Measurements from ENCODE around the gene KRTAP13-4.

The KRTAP13-4 gene, protein sequence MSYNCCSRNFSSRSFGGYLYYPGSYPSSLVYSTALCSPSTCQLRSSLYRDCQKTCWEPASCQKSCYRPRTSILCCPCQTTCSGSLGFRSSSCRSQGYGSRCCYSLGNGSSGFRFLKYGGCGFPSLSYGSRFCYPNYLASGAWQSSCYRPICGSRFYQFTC

DNA sequence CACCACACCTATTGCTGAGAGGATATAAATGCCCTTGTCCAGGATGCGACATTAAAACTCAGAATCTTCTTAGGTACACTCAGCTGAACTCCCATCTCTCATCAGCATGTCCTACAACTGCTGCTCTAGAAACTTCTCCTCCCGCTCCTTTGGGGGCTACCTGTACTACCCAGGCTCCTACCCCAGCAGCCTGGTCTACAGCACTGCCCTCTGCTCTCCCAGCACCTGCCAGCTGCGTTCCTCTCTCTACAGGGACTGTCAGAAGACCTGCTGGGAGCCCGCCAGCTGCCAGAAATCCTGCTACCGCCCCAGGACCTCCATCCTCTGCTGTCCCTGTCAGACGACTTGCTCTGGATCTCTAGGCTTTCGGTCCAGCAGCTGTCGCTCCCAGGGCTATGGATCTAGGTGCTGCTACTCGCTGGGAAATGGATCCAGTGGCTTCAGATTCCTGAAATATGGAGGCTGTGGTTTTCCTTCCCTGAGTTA, at the start of gene KRTAP13-4:
Gene KRTAP13-4, plus strand, starts transcription at position 51 of the 486 bp plus-strand sequence. Its CDS starts 56 bp downstream, at position 107.
- DNase-seq (ENCODE audit: low read depth in 2 of 2) = no peak

DNA sequence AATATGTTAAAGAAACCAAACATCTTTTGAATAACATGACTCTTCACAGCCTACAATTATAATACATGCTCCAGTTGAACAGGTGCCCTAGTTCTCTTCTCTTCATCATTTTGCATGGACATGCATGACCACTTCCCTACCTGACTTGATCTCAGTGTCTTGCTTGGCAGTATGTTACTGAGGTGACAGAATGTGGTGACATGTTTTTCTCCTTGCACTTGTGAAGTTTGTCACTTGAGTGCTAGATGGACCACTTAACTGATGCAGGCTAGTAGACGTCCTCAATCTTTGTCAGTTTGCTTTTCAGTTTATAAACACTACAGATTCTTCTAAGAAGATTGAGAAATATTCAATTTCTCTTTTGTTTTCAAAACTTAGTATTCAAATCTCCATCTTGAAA, 47.8 kb upstream of the KRTAP13-4 start:
- no peak for DNase-seq (ENCODE audit: low read depth in 2 of 2)

DNA sequence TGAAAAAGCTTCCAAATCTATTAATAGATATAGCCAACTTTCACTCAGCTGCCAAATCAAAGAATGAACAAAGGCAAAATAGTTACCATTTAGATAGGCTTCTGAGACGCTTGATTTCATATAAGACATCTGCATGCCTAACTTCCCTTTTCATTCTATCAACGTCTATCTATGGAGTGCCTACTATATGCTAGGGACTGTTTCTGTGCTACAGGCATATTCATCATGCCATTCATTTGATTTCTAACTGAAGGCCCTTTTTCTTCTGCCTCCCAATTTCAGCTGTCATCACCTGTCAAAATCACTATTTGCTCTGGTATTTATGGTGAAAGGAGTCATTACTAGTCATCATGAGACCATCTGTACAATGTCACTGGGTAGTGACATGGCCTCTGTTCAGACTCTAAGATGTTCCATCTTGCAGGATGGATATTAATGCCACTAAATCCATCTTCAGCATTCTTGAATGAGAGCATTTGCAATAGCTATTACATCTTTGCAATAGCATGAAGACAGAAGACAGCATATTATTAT, 38.5 kb upstream of the KRTAP13-4 start:
- DNase-seq (ENCODE audit: low read depth in 2 of 2) = no peak

DNA sequence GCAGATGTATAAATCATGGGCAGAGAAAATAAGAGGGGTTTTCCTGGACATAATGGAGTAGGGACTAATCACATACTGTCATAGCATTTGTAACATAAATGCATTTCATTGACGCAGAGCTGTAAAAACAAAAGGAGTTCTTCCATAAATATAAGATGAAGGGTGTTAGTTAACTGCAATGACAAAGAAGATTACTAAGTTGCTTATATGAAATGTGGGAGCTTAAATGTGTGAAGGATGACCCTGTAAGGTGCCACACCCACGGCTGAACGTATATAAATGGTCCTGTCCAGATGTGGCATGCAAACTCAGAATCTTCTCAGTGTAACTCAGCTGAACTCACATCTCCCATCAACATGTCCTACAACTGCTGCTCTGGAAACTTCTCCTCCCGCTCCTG, 34.3 kb upstream of the KRTAP13-4 start, which contains the start of gene KRTAP13-1:
Gene KRTAP13-1, plus strand, starts transcription at position 301 of the 400 bp plus-strand sequence. Its CDS starts 56 bp downstream, at position 357.
- DNase-seq (ENCODE audit: low read depth in 2 of 2) = no peak

DNA sequence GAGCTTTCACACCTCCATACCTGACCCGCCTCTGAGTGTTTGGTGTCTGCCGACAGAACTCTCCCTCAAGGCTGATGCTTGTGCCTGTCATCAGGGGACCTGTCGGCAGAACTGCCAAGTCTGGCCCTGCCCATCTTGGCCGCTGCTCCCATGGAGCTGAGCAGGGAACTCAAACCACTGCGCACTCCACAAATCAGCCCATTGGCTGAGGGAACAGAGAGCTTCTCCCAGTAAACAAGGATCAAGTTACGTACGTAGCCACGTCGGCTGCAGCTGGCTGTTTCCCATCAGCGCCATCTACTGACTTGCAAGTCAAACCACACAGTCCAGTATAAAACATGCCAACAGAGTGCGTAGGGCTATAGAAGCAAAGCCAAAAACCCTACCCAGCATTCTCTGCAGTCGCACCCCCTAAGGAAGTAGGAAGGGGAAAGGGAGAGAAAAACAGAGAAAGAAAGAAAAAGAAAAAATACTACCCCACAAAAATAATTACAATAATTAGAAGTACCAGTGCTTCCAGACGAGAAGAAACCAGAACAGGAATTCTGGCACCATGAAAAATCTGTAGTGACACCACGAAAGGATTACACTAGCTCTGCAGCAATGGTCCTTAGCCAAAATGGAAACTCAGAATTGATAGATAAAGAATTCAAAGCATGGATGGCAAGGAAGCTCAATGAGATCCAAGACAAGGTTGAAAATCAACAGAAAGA, 21.1 kb upstream of the KRTAP13-4 start:
- DNase-seq (ENCODE audit: low read depth in 2 of 2) = no peak

DNA sequence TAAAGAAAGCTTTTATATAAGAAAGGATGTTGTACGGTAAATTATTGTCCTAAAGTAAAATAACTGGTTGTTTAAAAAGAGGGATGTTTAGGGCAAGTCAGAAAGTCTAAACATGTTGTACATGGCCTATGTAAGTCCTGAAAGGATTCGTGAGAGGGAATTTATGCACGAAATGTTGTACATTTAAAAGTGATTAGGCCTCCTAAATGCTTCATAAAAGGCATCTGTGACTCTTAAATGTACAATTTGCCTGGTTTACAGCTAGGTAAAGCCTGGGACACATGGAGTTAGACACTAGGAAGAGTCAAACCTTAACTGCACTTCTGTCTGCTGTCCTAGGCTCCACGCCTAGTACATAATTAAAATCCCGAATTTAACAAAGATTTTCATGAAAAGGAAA, 14.0 kb upstream of the KRTAP13-4 start:
- DNase-seq (ENCODE audit: low read depth in 2 of 2) = no peak

DNA sequence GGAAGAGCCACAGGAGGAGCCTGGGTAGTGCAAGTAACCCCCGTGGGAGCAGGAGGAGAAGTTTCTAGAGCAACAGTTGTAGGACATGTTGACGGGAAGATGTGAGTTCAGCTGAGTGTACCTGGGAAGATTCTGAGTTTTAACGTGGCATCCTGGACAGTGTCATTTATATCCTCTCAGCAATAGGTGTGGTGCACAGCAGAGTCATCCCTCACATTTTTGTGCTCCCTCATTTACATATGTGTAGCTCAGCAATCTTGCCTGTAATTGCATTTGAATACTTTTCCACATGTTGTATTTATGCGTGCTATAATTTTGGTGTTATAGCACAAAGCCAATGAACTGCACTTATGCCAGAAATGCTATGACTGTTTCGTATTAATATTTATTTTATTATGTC, 4.2 kb upstream of the KRTAP13-4 start, which contains the start of gene KRTAP13-3:
Gene KRTAP13-3, minus strand, starts transcription at position 101 of the 400 bp plus-strand sequence. Its CDS starts 14 bp downstream, at position 87.
- no peak for DNase-seq (ENCODE audit: low read depth in 2 of 2)

DNA sequence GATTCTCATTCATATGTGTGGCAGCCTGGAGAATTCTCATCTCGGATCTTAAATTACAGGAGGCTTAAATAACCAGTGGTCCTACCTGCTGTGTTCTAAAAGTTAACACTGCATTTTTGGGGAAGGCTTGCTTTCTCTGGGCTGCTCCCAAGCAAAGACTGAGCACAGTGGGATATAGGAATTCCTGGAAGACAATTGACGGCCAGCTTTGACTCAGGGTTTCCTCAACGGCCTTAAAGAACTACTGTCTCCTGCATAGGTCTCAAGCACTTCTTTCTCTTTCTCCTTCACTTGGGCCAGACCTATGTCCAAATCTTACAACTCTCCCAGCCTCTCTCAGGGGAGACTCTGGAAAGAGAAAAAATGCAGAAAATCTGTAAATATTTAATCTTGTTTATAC, 3.3 kb upstream of the KRTAP13-4 start:
- no peak for DNase-seq (ENCODE audit: low read depth in 2 of 2)

DNA sequence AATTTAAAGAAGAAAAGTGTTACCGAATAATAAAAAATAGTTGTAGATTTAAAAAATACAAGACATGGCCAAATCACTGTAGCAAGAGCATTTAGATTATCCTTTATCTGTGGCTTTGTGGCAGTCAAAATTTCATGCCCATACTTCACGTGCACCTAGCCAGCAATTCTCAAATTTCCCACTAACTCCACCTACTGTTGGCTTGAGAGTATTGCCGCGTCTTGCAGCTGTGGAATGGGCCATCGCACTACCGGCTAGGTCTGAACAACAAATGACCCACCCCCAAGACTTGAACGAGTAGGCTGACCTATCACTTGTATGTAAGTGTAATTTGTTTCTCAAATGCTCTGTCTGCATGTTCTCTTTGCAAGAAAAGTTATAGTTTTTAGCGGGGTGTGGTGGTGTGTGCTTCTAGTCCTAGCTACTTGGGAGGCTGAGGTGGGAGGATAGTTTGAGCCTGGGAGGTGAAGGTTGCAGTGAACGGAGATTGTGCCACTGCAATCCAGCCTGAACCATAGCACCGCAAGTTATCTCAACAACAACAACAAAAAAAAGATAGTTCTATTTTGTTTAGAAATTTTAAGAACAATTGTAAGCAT, 4.1 kb downstream of the KRTAP13-4 start:
- DNase-seq (ENCODE audit: low read depth in 2 of 2) = peak in 1 of 2 donors; percentile 1

DNA sequence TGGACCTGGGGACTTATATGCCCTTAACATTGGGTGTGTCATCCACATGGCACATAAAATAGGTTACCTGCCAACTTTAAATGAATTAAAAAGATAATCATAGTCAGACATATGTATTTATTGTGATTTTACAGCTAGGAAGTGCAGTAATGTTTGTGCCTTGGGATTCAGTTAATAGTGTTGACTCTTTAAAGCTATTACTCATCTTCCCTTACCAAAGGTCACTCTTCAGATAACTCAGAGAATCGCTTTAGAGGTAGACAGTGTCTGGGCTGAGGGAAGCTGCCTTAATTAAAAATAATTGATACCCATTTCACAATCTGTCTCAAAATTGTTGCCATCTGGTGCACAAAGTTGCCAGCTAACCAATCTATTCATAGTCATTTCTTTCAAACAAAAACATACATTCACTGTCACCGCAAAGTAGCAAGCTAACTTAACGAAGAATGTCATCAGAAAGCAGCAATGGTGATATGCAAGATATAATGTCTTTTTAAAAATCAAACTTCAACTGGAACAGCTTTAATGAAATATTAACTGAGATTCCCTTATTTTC, 7.1 kb downstream of the KRTAP13-4 start:
- DNase-seq (ENCODE audit: low read depth in 2 of 2) = no peak

DNA sequence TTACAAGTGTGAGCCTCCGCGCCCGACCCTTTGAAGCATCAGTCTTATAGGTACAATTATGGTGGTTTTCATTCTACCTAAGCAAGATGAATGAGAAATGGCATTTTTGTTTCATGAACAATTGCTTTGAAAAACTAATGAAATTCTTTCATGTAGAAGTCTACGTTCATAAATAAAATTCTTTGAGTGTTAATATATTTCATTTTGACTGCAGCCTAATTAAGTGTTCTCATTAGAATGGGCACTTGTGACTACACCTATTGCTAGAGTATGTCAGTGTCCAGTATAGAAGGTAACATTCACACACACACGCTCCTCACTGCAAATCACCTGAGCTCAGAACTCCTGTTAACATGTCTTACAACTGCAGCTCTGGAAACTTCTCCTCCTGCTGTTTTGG, 10.0 kb downstream of the KRTAP13-4 start, which contains the start of gene KRTAP15-1:
Gene KRTAP15-1, plus strand, starts transcription at position 301 of the 400 bp plus-strand sequence. Its CDS starts 53 bp downstream, at position 354.
- DNase-seq (ENCODE audit: low read depth in 2 of 2) = no peak

DNA sequence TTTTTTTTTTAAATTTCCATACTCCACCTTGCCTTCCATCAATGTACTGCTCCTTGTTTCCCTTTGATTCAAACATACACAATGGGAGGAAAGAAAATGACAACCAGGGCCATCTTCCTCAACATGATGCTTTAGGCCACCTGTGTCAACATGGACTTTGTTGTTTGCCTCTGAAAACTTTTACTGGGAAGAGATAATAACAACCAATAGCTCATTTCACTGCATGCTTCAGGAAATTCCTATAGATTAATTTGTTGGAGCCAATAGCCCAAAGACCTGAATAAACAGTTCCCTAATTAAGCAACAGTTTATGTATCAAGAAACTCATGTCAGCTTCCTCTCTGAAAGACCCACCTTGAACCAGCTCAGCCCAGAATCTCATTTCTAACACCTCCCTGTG, 13.2 kb downstream of the KRTAP13-4 start:
- DNase-seq (ENCODE audit: low read depth in 2 of 2) = no peak

DNA sequence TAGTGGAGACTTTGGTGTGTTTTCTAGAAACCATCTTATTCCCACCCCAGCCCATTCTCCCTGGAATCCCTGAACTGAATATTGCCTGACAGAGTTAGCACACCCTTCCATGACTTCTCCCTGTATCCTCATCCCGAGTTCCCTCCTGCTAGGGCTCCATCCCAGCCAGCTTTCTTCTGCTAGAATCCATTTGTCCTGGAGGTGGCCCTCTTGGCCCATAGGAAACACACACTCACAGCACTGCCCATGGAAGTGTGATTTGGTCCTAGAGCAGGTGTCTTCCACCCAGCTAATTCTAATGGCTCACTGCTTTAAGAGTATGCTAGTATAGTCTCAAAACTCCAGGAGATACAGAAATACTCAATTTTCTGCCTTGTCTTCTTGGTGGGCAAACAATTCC, 14.2 kb downstream of the KRTAP13-4 start:
- DNase-seq (ENCODE audit: low read depth in 2 of 2) = no peak

DNA sequence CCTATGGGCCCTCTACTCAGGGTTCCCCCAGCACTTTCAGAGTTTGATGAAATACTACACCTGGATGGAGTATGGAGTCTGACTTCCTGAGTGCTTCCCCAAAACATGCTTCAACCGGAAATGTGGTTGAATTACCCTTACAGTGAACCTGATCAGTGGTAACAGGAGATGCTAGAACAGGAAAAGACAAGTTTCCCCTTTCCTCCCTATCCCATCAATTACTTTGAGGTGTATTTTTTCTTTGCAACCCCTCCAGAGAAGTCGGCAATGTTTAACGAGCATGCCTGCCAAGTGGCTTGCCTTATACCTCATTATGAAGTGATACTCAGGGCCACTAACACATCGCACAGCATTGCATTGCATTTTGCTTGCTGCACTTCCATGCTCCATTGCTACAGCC, 17.0 kb downstream of the KRTAP13-4 start:
- no peak for DNase-seq (ENCODE audit: low read depth in 2 of 2)

DNA sequence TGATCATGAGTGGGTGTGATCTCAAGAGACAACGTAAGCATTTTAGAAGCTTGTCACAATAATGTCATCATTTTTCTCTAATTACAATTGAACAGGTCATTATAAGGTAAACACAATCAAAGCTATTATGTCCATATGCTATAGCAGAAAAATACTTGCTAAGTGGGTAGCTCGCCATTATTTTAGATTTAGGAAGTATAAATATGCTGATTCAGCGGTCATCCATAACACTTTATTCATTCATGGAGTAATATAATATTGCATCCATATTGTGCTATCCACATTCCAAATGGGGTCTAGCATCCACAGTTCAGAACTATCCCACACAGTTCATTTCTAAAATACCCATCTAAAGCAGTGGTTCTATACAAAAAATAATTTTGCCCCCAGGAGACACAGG, 18.5 kb downstream of the KRTAP13-4 start:
- DNase-seq (ENCODE audit: low read depth in 2 of 2) = no peak

DNA sequence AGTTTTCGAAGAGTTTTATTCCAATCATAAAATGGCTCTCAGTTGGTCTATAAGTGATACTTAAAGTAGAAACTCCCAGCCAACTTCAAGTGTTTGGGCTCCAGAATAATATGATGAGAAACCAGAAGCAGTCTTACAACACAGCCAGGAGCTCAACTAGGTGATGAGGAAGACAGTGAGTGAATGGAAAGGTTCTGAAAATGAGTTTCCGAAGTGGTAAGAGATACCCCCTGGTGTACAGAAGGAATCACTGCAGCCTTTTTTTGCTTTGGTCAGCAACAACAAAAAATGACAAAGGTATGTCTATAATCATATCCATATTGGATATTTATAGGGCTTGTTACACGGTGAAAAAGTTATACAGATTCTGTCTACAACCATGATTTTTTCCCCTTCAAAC, 33.7 kb downstream of the KRTAP13-4 start:
- DNase-seq (ENCODE audit: low read depth in 2 of 2) = no peak

DNA sequence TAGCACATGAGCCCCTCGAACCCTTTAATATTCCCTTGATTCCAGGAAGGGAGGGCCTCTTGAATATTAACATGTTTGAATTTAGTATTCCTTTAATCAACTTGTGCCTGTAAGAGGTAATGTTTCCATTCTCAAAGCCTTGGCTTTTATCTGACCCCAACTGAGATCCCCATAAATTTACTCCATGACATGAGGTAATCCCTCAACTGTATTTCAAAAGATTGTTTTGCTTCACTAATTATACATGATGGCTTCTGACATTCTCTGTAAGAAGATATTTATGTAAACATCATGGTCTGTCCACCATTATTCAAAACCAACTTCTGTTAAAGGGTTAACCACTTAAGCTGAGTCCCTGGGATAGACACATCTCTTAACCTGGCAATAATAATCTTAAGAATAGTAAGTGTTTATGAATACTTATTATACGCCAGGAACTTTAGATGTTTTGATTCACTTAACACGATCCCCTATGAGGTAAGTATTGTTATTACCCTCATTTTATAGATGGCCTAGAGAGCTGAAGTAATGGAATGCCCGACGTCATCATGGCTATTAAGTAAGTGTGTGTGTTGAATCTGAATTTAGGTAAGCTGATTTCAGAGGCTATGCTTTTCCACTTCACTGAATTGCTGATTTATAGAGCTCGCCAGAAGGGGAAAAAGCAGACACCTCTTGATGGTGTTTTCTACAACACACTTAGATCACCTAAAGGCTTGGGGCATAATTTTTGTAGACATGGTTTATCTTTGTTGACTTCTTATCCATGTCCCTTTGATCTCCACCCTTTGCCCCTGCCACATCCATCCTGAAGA, 39.1 kb downstream of the KRTAP13-4 start:
- DNase-seq (ENCODE audit: low read depth in 2 of 2) = no peak

DNA sequence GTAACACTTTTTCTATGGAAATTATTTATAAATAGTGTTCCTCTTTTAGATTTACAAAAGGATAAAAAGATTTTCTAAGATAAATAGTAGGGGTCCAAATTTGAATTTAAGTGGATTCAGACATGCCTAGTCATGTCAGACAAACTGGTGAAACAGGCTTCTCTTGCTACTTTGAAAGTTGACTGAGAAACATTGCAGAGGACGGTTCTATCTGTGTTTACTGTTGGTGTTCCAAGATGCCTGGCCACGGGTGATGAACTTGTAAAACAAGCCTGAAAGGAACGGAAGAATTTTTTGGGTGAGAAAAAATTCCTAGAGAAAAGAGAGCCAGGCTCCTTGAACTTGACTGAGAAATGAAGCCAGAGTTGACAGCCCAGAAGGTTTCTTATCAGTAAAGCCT, 48.0 kb downstream of the KRTAP13-4 start:
- no peak for DNase-seq (ENCODE audit: low read depth in 2 of 2)

DNA sequence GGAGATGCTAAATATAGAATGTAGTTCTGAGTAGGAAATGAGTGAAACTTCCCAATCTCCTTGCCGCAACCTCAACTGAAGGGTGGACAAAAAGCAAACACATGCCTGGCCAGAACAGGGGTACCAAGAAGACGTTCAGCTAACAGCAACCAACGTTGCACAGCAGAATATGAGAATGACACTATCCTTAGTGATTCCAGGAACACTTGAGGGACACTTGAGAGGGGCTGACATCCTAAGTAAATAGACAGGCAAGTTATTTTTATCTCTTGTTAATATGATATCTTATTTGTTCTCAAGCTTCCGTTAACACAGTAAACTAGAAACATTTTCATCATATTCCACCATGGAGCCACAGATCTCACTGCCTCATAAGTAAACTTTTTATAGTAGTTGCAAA, 49.2 kb downstream of the KRTAP13-4 start:
- DNase-seq (ENCODE audit: low read depth in 2 of 2) = no peak

DNA sequence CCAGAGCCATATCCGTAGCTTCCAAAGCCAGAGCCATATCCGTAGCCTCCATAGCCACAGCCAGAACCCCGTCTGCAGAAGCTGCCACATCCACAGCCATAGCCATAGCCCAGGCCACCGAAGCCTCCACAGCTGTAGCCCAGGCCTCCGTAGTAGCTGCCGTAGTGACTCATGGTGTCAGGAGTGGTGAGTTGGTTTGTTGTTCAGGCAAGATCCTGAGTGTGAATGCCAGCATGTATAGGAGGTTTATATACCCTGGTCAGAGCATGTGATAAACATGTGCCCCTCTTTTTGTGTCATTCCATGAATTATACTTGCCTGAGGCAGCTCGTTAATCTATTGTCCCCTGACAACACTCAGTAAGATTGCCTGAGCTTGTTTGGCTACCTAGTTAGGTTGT, 50.1 kb downstream of the KRTAP13-4 start, which contains the start of gene KRTAP19-1:
Gene KRTAP19-1, minus strand, starts transcription at position 223 of the 400 bp plus-strand sequence. Its CDS starts 50 bp downstream, at position 173.
- no peak for DNase-seq (ENCODE audit: low read depth in 2 of 2)
